Astrocyte (in vitro differentiated cells and primary cell): ENCODE measurements around the gene ZFYVE28. TPM values are rescaled to one million over a fixed set of nuclear protein-coding genes. Genes with fewer than 3 reads are reported as not detected.
A peak's percentile ranks its signal among the peaks of the same experiment; 100 is the strongest.

Experiments
- DNase-seq: peaks from one replicate; pipeline ENCODE4 v3.0.0-alpha.2; 2010; ENCODE audit warnings: low read depth
- FAIRE-seq: peaks from 2 replicates; lab custom pipeline; 2011; peaks lifted over from hg19 to GRCh38; lab: Jason Lieb, UNC
- H2AFZ ChIP-seq: 2 replicates; pipeline ENCODE4 v1.6.0; 2012; ENCODE audit warnings: low read depth, low read length, inconsistent platforms
- H3K27ac ChIP-seq: 2 replicates; pipeline ENCODE4 v1.5.1; 2011; ENCODE audit warnings: low read depth, low read length, inconsistent platforms
- H3K27me3 ChIP-seq: 2 replicates; pipeline ENCODE4 v1.6.0; 2011; ENCODE audit warnings: low read length, inconsistent platforms; ENCODE audit not compliant: insufficient read depth
- H3K36me3 ChIP-seq: 2 replicates; pipeline ENCODE4 v1.5.1; 2011; ENCODE audit warnings: low read length, inconsistent platforms; ENCODE audit not compliant: insufficient read depth
- H3K4me1 ChIP-seq: 2 replicates; pipeline ENCODE4 v1.5.1; 2011; ENCODE audit warnings: low read length, inconsistent platforms; ENCODE audit not compliant: insufficient read depth
- H3K4me2 ChIP-seq: 2 replicates; pipeline ENCODE4 v1.6.0; 2012; ENCODE audit warnings: low read length, inconsistent platforms
- H3K4me3 ChIP-seq: 2 replicates; pipeline ENCODE4 v1.5.1; 2011; ENCODE audit warnings: low read depth, mild to moderate bottlenecking, low read length, inconsistent platforms; ENCODE audit not compliant: insufficient read depth
- H3K79me2 ChIP-seq: 2 replicates; pipeline ENCODE4 v1.6.0; 2012; ENCODE audit warnings: mild to moderate bottlenecking, low read length, inconsistent platforms; ENCODE audit not compliant: insufficient read depth
- H3K9ac ChIP-seq: 2 replicates; pipeline ENCODE4 v1.6.0; 2012; ENCODE audit warnings: mild to moderate bottlenecking, low read length, inconsistent platforms
- H3K9me3 ChIP-seq: 2 replicates; pipeline ENCODE4 v1.5.1; 2012; ENCODE audit warnings: low read depth, mild to moderate bottlenecking, low read length, inconsistent platforms; ENCODE audit not compliant: insufficient read depth
- H4K20me1 ChIP-seq: 2 replicates; pipeline ENCODE4 v1.6.0; 2012; ENCODE audit warnings: low read length, inconsistent platforms; ENCODE audit not compliant: insufficient read depth
- H3K27ac Mint-ChIP-seq: one replicate; pipeline ENCODE4 v1.8.0; 2021; ENCODE audit warnings: mild to moderate bottlenecking, mixed read lengths; ENCODE audit not compliant: unreplicated experiment
- H3K27me3 Mint-ChIP-seq: one replicate; pipeline ENCODE4 v1.8.0; 2021; ENCODE audit warnings: low read depth, mixed read lengths; ENCODE audit not compliant: unreplicated experiment
- H3K36me3 Mint-ChIP-seq: one replicate; pipeline ENCODE4 v1.8.0; 2021; ENCODE audit warnings: low read depth, mixed read lengths; ENCODE audit not compliant: unreplicated experiment
- H3K4me1 Mint-ChIP-seq: one replicate; pipeline ENCODE4 v1.8.0; 2021; ENCODE audit warnings: low read depth, mixed read lengths; ENCODE audit not compliant: unreplicated experiment
- H3K4me3 Mint-ChIP-seq: one replicate; pipeline ENCODE4 v1.8.0; 2021; ENCODE audit warnings: mild to moderate bottlenecking, moderate library complexity, mixed read lengths; ENCODE audit not compliant: unreplicated experiment
- H3K9me3 Mint-ChIP-seq: one replicate; pipeline ENCODE4 v1.8.0; 2021; ENCODE audit warnings: mild to moderate bottlenecking, mixed read lengths; ENCODE audit not compliant: unreplicated experiment
- EZH2 ChIP-seq: IDR thresholded peaks from 2 replicates; pipeline ENCODE4 v1.6.1; 2012; ENCODE audit warnings: mild to moderate bottlenecking, low read length, inconsistent platforms; ENCODE audit not compliant: insufficient read depth
- total RNA-seq: library from RNA; stranded (reverse); gene quantifications from 2 replicates; pipeline ENCODE4 v1.2.1, GENCODE V29; 2021
- TF ChIP-seq, protein P1 (sequence below): IDR thresholded peaks from 2 replicates; pipeline ENCODE4 v1.5.1; 2011; ENCODE audit warnings: low read depth, mild to moderate bottlenecking, inconsistent platforms, low read length, moderate library complexity; ENCODE audit not compliant: insufficient read depth

Gene ZFYVE28
- total RNA-seq, 1 donor from 2014 or later = 0.68 TPM

DNA sequence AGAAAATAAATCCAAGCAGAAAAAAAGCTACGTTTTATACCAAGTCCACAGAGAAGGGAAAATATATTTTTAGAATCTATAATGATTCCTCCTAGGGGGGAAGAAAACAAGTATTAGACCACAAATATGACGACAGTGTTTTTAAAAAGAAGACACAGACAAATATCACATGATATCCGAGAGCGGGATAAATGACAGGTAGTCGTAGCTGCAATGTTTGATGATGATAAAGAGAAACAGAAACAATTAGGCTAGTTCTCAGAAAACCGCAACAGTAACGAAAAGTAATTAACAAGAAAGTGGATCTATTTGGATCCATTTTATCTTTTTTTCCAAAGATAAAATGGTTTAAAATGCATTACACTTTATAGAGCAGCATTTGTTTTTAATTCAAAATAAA, 177.4 kb downstream of the ZFYVE28 start:
- TF ChIP-seq EZH2 = no peak
- TF ChIP-seq, protein P1, sequence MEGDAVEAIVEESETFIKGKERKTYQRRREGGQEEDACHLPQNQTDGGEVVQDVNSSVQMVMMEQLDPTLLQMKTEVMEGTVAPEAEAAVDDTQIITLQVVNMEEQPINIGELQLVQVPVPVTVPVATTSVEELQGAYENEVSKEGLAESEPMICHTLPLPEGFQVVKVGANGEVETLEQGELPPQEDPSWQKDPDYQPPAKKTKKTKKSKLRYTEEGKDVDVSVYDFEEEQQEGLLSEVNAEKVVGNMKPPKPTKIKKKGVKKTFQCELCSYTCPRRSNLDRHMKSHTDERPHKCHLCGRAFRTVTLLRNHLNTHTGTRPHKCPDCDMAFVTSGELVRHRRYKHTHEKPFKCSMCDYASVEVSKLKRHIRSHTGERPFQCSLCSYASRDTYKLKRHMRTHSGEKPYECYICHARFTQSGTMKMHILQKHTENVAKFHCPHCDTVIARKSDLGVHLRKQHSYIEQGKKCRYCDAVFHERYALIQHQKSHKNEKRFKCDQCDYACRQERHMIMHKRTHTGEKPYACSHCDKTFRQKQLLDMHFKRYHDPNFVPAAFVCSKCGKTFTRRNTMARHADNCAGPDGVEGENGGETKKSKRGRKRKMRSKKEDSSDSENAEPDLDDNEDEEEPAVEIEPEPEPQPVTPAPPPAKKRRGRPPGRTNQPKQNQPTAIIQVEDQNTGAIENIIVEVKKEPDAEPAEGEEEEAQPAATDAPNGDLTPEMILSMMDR = no peak
- H3K36me3 ChIP-seq = peaks cover 3% of the 10 kb centered on the region
- peak overlapping the region; percentile 93 for H3K4me2 ChIP-seq
- H3K27ac Mint-ChIP-seq = no peak overlapping the region
- no peaks in the 10 kb centered on the region for H3K9me3 Mint-ChIP-seq
- peaks cover 19% of the 10 kb centered on the region for H3K4me1 ChIP-seq
- H2AFZ ChIP-seq = peak overlapping the region; percentile 67
- H3K27me3 ChIP-seq = no peaks in the 10 kb centered on the region
- peaks cover 20% of the 10 kb centered on the region for H3K4me1 Mint-ChIP-seq
- H3K27me3 Mint-ChIP-seq = no peaks in the 10 kb centered on the region
- peaks cover 36% of the 10 kb centered on the region for H4K20me1 ChIP-seq
- peak overlapping the region; percentile 88 for H3K9ac ChIP-seq
- no peaks in the 10 kb centered on the region for H3K9me3 ChIP-seq
- H3K79me2 ChIP-seq = peaks cover 50% of the 10 kb centered on the region
- DNase-seq = no peak
- no peak for FAIRE-seq
- peak overlapping the region; percentile 88 for H3K4me3 ChIP-seq
- H3K36me3 Mint-ChIP-seq = peaks cover 2% of the 10 kb centered on the region
- peak overlapping the region; percentile 56 for H3K27ac ChIP-seq
- peak overlapping the region; percentile 90 for H3K4me3 Mint-ChIP-seq

DNA sequence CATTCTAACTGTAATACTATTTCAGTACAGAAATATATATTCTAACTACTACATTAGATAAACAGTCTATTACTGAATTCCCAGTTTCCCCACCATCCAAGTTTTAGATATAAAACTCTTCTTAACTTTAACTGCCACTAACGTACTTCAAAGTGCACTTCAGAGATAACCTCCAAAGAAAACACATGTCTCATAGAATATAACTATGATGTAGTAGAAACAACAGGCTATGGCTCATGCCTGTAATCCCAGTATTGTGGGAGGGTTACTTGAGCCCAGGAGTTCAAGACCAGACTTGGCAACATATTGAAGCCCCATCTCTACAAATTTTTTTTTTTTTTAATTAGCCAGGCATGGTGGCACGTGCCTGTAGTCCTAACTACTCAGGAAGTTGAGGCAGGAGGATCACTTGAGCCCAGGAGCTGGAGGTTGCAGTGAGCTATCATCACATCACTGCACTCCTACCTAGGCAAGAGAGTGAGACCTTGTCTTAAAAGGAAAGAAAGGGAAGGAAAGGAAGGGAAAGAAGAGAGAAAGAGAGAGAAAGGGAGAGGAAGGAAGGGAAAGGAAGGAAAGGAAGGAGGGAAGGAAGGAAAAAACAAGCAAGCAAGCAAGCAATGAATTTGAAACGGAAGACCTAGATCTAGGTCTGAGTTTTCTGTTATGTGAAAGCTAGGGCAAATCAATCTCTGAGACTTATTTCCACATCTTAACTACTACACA, 181.3 kb downstream of the ZFYVE28 start:
- no peak for FAIRE-seq
- H3K79me2 ChIP-seq = peaks cover 50% of the 10 kb centered on the region
- no peak overlapping the region for H3K27ac Mint-ChIP-seq

More for the DNA sequence above, 181.3 kb downstream of the ZFYVE28 start:
- Mint-ChIP-seq H3K36me3 (peaks cover 7% of the 10 kb centered on the region), H3K4me3 (no peak overlapping the region), H3K4me1 (peaks cover 14% of the 10 kb centered on the region), H3K27me3 (no peaks in the 10 kb centered on the region), H3K9me3 (no peaks in the 10 kb centered on the region)
- Histone ChIP-seq H4K20me1 (peaks cover 33% of the 10 kb centered on the region), H3K4me2 (no peak overlapping the region), H3K4me1 (peaks cover 19% of the 10 kb centered on the region), H2AFZ (no peak overlapping the region), H3K27me3 (no peaks in the 10 kb centered on the region), H3K27ac (no peak overlapping the region), H3K9me3 (no peaks in the 10 kb centered on the region), H3K4me3 (no peak overlapping the region), H3K9ac (no peak overlapping the region), H3K36me3 (peaks cover 15% of the 10 kb centered on the region)
- TF ChIP-seq, protein P1 = no peak
- no peak for TF ChIP-seq EZH2
- no peak for DNase-seq
